GM12875 (cell line): Measurements from ENCODE around the gene MUC2.

Source experiments
- H3K4me3 ChIP-seq: one replicate; pipeline ENCODE4 v1.5.1; 2011; ENCODE audit warnings: low read depth, low read length, control low read depth
- CTCF ChIP-seq: IDR thresholded peaks from 2 replicates; pipeline ENCODE4 v1.5.1; 2011; ENCODE audit warnings: low read depth, mild to moderate bottlenecking, control low read depth, inconsistent platforms, low read length, moderate library complexity, borderline replicate concordance; ENCODE audit not compliant: insufficient read depth

MUC2 gene

GRCh38 chr11:1073851-1074243 lies 827 bp upstream of the MUC2 start:
- TF ChIP-seq CTCF, result no peak

GRCh38 chr11:1075341-1075911 lies 752 bp downstream of the MUC2 start:
- no peak for TF ChIP-seq CTCF
- H3K4me3 ChIP-seq, result no peak overlapping the region

More at GRCh38 chr11:1073851-1074243, 827 bp upstream of the MUC2 start:
- no peak overlapping the region for H3K4me3 ChIP-seq

GRCh38 chr11:1076061-1076665 lies 1.5 kb downstream of the MUC2 start:
- no peak overlapping the region for H3K4me3 ChIP-seq
- no peak for TF ChIP-seq CTCF

- TF ChIP-seq CTCF, result no peak
These were observed 2.4 kb downstream of the MUC2 start for GRCh38 chr11:1077033-1077416.

GRCh38 chr11:1077417-1078119 lies 2.9 kb downstream of the MUC2 start:
- H3K4me3 ChIP-seq, result no peak overlapping the region
- TF ChIP-seq CTCF, result no peak

More at GRCh38 chr11:1077033-1077416, 2.4 kb downstream of the MUC2 start:
- H3K4me3 ChIP-seq, result no peak overlapping the region

- no peak overlapping the region for H3K4me3 ChIP-seq
- TF ChIP-seq CTCF, result no peak
These were observed 3.5 kb downstream of the MUC2 start for GRCh38 chr11:1078191-1078601.
